Measurements from ENCODE around the gene MANEA. TPM values are rescaled to one million over a fixed set of nuclear protein-coding genes. Genes with fewer than 3 reads are reported as not detected.
"Not testable (repeated sequence)": the region's sequence is repeated elsewhere in the genome, so short reads cannot be mapped to it uniquely, and the experiment has no call there.

The MANEA gene
- total RNA-seq, 1 donor from 2014 or later: 12.5 TPM

DNA sequence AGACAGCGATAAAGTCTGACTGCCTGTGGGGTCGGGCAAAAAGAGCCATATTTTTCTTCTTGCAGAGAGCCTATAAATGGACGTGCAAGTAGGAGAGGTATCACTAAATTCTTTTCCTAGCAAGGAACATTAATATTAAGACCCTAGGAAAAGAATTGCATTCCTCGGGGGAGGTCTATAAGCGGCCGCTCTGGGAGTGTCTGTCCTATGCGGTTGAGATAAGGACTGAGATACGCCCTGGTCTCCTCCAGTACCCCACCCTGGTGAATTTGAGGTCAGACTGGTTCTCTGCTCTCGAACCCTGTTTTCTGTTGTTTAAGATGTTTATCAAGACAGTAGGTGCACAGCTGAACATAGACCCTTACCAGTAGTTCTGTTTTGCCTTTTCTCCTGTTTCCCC lies 6.9 kb downstream of the MANEA start:
- not testable (repeated sequence) for DNase-seq (ENCODE audit: low read depth)

DNA sequence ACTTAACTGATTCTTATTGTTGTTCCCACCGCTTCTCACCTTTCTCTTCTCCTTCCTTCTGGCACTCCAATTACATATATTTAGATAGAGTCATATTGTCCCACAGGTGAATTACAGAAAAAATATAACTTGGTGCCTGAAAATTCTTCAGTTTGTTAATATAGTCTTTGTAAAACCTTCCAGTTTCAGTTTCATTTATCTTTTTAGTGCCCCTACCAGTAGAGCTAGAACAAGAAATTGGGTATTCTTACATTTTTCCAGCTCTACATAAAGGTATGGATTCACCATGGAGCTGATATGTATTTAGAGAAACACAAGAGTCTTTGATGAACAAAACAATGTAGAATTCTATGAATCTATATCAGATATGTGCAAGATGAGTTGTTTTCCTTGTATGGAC lies 10.7 kb downstream of the MANEA start:
- DNase-seq (ENCODE audit: low read depth): no peak

DNA sequence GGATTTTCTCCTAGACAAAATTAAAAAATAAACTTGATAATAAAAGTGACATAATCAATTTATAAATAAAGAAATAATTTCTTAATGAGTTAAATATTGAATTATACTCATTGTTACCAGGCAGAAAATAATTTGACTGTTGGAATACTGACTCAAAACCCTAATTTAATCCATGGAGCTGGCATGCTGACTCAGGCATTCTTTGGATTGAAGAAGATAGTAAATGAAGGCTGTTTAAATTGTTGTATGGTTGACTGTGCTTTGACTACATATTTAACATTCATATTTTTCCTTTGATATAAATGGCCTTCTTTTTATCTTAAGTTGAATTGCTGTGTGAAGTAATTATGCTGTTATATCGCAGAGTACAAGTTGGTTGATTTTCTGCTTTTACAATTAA lies 11.7 kb downstream of the MANEA start:
- peak; percentile 5 for DNase-seq (ENCODE audit: low read depth)

- DNase-seq (ENCODE audit: low read depth): no peak
These were observed 12.7 kb downstream of the MANEA start for GRCh38 chr6:95589826-95590570.

DNA sequence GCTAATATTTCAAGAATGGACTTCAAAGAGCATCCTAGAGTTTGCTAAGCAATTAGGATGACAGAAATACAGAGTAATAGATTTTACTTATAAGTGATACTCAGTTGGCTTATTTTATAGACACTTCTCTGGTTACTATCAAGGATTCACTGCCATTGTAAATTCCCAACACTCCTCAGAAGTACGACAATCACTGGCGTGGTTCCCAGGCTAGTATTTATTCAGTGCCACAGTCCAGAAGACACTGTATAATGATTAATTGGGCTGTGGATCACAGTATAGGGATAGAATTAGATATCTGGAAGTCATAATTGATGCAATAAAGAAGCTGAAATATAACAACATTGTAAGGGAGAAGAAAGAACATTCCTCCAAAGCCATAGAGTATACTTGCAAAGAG lies 15.7 kb downstream of the MANEA start:
- DNase-seq (ENCODE audit: low read depth): peak; percentile 5

DNA sequence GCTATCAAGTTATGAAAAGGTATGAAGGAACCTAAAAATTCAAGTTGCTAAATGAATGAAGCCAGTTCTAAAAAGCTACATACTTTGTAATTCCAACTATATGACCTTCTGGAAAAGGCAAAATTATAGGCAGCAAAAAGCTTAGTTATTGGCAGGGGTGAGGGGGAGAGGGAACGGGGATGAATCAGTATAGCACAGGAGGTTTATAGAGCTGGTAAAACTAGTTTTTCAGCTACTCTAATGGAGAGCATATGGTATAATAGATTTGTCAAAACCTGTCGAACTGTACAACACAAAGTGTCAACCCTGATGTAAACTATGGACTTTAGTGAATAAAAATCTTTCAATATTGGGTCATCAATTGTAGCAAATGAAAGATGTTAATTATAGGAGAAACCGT lies 18.7 kb downstream of the MANEA start:
- no peak for DNase-seq (ENCODE audit: low read depth)

- no peak for DNase-seq (ENCODE audit: low read depth)
These were observed 22.4 kb downstream of the MANEA start for GRCh38 chr6:95599706-95600105.

GRCh38 chr6:95601133-95601532 lies 23.8 kb downstream of the MANEA start:
- no peak for DNase-seq (ENCODE audit: low read depth)

DNA sequence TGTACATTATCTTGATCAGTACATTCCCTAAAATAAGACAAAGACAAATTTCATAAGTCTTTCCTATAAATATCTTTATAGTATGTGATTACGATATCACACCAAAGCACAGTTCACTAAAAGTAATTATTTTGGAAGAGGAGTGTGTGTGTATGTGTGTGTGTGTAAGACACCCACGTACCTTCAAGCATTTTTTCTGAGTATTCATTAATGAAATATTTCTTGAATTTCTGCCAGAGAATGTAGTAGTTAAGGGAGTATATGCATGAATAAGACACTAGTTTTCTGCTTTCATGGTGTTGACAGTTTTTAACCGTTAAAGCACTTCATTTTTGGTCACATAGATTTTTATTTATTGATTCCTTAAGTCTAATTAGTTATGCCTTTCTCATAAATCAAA lies 36.8 kb downstream of the MANEA start:
- DNase-seq (ENCODE audit: low read depth): no peak

DNA sequence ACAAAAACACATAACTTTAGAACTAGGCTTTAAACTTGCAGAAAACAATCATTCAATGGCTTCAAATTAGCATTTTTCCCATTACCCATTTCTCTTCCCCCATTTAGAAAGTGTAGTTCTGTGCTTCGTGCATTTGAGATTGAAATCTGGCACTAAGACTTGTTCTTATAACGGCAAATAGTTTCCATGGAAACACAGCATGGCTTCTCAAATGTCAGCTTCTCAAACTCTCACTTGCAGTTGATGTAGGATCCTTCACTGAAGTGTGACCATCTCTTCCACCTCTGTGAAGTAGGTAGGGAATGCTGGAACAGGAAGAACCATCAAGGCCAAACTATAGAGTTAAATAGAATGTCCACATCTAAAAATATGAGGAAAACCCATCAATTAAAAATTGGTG lies 52.2 kb downstream of the MANEA start:
- DNase-seq (ENCODE audit: low read depth): peak; percentile 10

DNA sequence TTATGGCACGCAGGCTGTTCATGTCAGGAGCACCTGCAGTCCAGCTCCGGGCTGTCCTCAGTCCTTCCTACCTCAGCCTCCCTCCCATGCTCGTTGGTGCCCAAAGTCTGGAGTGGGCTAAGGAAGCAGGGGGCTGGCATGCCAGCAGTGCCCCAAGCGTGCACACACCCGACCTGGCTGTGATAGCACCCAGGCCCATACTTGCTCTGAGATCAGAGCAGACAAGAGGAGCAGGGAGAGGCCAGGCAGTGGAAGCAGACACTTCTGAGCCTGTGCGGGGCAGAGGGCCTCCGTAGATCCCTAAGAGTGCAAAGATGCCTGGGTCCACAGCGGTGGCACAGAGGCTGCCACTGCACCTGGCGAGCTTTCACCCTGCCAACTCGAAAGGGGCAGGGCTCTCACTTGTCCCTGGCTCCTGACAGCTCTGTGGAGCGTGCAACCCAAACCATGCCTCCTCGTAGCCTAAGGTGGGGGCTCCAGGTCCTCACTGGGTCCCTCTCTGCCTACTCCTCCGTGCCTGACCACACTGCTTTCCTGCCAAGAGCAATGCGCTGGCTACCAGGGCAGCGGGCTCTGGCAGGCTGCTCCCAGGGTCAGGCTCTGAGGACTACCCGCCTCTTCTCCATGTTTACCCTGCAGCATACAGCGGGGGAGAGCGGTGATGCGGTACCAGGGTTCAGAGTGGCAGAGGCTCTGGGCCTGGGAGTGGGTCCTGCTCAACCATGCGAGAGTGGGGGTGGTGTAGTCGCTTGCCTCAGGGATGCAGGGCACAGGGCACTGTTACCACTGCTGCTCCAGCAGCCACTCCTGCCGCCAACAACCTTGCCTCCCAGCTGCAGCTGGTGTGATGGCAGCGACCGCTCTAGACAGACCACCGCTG lies 59.5 kb downstream of the MANEA start:
- DNase-seq (ENCODE audit: low read depth): peak; percentile 9

- DNase-seq (ENCODE audit: low read depth): no peak
These were observed 71.3 kb downstream of the MANEA start for GRCh38 chr6:95648636-95649035.

- DNase-seq (ENCODE audit: low read depth): no peak
These were observed 72.1 kb downstream of the MANEA start for GRCh38 chr6:95649451-95649850.

DNA sequence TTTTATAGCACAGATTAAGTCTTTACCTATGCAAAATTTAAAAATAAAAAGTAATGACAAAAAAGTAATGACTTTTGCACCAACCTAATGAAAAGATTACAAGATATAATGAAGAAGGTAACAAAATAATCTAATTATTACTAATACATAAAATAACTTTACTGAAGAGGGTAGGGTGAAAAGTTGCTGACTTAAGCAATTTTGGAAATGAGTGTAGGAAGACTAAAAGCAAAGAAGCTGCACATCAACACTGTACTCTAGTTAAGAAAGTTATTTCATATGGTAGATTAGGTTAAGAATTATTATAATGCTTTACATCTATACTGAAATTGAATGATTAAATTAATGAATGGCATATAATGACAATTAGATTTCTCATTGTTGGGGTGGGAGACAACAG lies 76.8 kb downstream of the MANEA start:
- no peak for DNase-seq (ENCODE audit: low read depth)

GRCh38 chr6:95658886-95659285 lies 81.6 kb downstream of the MANEA start:
- DNase-seq (ENCODE audit: low read depth): no peak

All from myocyte (in vitro differentiated cells).